HG02943 (cell line): ENCODE results near the gene ZC3HAV1.
A peak's percentile ranks its signal among the peaks of the same experiment; 100 is the strongest.
"Not testable (repeated sequence)": the region's sequence is repeated elsewhere in the genome, so short reads cannot be mapped to it uniquely, and the experiment has no call there.

Source experiments
- ATAC-seq: cut with Tn5 transposase; IDR thresholded peaks from one replicate; pipeline ENCODE4 v1.9.1; 2021; ENCODE audit warnings: mild to moderate bottlenecking, low read depth, moderate library complexity; ENCODE audit not compliant: unreplicated experiment

Gene ZC3HAV1

DNA sequence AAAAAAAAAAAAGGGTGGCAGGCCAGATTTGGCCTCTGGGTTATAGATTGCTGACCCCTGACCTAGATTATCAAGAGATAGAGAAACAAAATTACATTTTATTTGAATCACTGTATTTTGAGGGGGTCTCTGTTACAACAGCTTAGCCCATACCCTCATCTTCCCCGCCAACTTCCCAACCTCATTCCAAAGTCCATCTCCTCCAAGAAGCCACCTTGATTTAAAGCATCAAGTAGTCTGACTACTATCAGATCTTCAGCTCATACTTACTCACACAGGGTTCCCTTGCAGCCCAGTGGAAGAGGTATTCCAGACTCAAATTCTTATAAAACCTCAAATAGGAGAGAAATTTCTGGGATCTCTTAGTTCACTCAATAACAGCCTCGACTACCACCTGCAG, 20.4 kb downstream of the ZC3HAV1 start:
- ATAC-seq = no peak

- ATAC-seq = no peak
Observed at GRCh38 chr7:139088268-139088667, 21.3 kb downstream of the ZC3HAV1 start.

DNA sequence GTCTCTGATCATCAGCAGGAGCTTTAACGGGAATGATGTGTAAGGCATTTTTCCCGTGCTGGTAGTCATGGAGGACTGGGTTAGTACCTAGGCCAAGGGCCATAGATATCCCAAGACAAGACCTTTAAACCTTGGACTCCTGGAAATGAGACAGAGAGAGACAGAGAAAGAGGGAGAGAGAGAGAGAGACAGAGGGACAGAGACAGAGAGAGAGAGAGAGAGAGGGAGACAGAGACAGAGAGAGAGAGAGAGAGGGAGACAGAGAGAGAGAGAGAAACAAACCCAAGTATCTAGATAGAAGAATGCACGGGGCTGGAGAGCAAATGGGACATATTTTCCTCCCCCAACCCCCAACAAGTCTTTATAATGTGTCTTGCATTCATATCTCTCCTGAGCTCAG, 22.3 kb downstream of the ZC3HAV1 start:
- ATAC-seq = no peak

- no peak for ATAC-seq
Observed at GRCh38 chr7:139086454-139086853, 23.1 kb downstream of the ZC3HAV1 start.

DNA sequence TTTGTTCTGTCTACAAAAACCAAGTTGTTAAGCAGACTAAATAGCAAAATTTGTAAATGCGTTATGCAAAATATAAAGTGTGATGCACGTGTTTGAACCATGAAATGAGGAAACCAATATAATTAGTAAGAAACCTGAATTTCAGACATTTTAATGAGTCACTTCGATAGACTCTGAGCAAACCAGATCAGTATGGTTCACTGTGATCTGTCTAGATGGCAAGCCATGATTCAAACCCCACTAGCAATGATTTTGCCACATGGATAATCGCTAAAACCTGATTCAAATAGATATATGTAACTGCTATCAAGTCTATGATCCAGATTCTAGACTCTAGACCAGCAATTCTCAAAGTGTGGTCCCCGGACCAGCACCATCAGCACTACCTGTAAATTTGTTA, 24.8 kb downstream of the ZC3HAV1 start:
- no peak for ATAC-seq

GRCh38 chr7:139081584-139081983, 27.9 kb downstream of the ZC3HAV1 start:
- no peak for ATAC-seq

GRCh38 chr7:139080905-139081304, 28.6 kb downstream of the ZC3HAV1 start:
- no peak for ATAC-seq

DNA sequence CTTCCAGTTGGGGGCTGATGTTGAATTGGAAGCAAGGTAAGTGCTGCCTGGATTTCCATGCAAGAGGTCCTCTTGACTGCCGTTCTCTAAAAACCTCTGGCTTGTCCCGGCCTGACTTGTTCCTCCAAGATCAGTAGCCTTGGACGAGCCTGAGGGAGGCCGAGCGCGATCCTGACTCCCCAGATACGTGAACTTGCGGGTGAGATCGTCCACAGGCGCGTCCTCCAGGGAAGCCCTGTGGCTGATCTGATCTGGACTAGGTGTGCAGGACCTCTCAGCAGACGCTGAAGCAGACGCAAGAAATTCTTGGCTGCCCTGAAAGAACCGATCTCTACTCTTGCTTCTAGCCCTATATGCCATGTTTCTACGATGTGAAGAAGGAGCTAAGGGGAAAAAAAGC, 29.7 kb downstream of the ZC3HAV1 start:
- ATAC-seq = no peak

DNA sequence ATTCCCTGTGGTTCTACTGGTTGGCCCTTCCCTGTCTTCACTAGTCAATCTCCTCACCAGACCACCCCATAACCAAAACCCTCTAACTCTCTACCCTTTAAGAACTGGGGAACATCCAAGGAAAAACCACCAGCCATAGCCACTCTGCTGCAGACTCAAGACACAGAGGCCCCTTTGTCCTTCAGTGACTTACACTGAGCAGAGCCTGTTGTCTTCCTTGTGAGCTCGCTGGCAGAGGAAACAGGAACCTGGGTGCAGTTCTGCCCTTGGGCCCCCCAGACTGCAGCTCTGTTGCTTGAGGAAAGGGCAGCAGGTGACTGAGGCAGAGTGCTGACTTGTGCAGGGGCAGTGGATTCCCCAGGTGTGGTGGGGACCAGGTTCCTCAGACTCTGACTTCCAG, 30.6 kb downstream of the ZC3HAV1 start:
- ATAC-seq = no peak

GRCh38 chr7:139078399-139078798, 31.1 kb downstream of the ZC3HAV1 start:
- ATAC-seq = no peak

- ATAC-seq = not testable (repeated sequence)
Observed at GRCh38 chr7:139077706-139078105, 31.8 kb downstream of the ZC3HAV1 start.

- ATAC-seq = no peak
Observed at GRCh38 chr7:139075871-139076686, 33.4 kb downstream of the ZC3HAV1 start.

DNA sequence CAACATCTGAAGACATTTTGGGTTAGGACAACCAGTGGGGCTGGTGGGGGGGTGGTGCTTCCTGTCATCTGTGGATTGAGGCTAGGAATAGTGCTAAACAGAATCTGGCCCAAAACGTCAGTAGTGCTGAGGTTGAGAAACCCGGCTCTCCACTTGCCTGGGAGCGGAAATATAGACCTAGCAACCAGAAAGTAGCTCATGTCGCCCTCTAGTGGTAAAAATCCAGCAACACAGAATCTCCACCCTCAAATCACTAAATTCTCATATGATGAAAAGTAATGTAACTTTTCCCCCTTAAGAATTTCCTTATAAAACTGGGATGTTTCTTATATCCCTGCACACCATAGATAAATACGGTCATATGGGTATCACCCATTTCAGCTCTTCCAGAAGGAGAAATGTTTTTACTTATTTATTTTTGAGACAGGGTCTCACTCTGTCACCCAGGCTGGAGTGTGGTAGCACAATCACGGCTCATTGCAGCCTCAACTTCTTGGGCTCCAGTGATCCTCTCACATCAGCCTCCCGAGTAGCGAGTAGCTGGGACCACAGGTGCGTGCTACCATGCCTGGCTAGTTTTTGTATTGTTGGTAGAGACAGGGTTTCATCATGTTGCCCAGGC, 34.4 kb downstream of the ZC3HAV1 start:
- peak; percentile 87 for ATAC-seq

DNA sequence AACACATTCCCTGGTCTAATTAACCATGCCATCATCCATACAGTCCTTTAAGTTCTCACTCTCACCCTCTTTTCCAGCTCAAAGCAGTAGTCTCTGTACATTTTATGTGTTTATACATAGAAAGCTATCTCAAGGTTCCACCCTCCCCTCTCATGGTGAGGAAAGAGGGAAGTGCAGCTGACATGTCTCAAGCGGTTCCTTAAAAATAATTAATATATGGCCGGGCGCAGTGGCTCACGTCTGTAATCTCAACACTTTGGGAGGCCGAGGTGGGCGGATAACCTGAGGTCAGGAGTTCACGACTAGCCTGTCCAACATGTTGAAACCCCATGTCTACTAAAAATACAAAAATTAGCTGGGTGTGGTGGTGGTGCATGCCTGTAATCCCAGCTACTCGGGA, 36.7 kb downstream of the ZC3HAV1 start:
- no peak for ATAC-seq

DNA sequence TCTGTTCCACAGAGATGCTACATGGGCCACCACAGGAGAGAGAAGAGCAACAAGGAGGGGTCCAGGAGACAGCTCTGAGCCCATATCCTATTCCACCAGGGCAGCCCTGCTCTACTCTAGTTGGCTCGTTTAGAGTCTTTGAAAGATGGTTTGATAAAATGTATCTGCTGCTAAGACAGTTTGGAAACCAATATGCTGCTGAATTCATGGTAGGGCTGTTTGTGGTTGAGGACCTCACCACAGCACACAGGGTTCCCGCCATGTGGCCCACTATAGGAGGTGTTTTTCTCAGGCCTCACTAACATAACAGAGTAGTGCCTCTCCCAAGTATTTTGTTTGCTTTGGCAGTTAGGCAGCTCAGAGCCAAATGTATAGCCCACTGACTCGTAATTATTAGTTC, 37.8 kb downstream of the ZC3HAV1 start:
- ATAC-seq = no peak

DNA sequence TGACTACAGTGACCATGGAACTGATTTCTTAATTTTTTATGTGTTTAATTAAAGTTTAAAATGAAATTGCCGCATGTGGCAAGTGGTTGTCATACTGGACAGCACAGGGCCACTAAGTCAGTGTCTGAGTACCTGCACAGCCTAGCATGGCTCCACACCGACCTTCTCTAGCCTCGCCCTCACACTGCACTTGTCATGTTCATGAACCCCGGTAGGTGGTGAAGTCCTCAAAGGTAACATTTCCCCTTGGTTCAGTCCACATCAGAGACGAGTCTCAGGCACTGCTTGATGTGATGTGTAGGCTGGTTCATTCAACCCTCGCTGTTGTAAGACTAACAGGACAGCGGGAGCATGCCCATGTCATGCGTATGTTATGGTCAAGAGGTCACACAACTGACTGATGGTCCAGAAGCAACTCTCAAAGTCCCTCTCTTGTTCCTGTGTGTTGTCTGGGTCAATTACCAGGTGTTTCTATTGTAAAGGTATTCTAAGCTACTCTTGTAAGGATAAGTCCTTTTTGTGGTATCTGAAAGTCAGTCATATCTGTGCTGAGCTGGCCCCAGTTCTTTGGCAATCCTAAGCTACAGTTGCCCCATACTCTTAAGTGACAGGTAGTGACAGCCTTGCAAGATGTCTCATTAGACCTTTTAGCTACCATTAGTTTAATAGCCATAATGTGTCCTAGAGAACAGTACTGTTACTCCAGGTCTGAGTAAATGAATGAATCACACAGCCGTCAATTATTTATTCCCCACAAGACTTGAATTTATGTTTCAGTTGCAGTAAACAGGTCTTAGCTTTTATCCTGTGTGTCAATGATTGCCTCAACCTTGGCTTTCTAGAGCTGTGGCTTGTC, 40.7 kb downstream of the ZC3HAV1 start:
- ATAC-seq = no peak

- ATAC-seq = no peak
Observed at GRCh38 chr7:139066315-139066714, 43.2 kb downstream of the ZC3HAV1 start.

GRCh38 chr7:139065323-139065722, 44.2 kb downstream of the ZC3HAV1 start:
- ATAC-seq = no peak

DNA sequence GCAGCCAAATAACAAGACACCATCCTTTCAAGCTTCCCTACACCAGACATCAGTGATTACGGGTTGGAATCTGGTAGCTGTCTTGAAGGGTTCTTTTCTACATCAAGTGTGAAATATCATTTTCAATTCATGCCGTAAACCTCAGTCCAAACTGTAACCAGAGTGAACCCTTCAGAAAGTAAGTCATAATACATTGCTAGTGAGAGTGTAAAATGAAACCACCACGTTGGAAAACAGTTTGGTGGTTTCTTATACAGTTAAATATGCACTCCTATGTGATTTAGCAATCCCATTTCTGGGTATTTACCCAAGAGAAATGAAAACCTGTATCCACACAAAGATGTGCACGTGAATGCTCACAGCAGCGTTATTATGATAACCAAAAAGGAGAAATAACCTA, 48.1 kb downstream of the ZC3HAV1 start:
- ATAC-seq = no peak

- no peak for ATAC-seq
Observed at GRCh38 chr7:139060695-139061237, 48.8 kb downstream of the ZC3HAV1 start.

DNA sequence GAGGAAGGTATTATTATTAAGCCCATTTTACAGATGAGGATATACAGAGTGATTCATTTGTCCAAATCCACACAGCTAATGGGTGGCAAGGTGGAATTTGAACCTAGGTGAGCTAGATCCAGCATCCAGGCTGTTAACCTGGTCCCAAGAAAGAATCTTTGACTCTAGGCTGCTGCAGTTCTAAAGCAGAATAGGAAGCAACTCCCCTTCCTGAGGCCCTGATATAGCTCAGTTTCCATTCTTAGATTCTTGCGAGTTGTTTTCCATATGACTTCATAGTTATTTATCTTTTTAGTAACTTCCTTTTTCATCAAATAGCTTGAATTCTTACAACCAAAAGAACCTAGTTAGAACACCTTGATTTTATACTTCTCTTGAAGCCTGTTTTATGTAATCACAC, 49.6 kb downstream of the ZC3HAV1 start:
- no peak for ATAC-seq
